Liver (tissue), 3 donors: ENCODE measurements around the gene TENT4B.

Source experiments
- ATF3 ChIP-seq: IDR thresholded peaks from 2 replicates; pipeline ENCODE4 v1.6.1; 2016; ENCODE audit warnings: antibody characterized with exemption
- CTCF ChIP-seq: fragments of 150-350 bp; IDR thresholded peaks from 2 replicates; pipeline ENCODE4 v1.5.1; 2017; ENCODE audit warnings: improper control_type of control experiment, low read depth, low read length; ENCODE audit not compliant: missing input control
- EGR1 ChIP-seq, 2 donors: IDR thresholded peaks; 2 replicates each; pipeline ENCODE4 v1.6.1; 2016 to 2018; ENCODE audit warnings: antibody characterized with exemption in 2 of 2, low read depth in 2 of 2
- FOXA1 ChIP-seq: IDR thresholded peaks from 2 replicates; pipeline ENCODE4 v1.6.1; 2016; ENCODE audit warnings: antibody characterized with exemption
- GABPA ChIP-seq, 2 donors: IDR thresholded peaks in 1 of 2; conservative IDR thresholded peaks in 1 of 2; 2 replicates each; pipeline ENCODE4 v1.6.1; 2016; ENCODE audit warnings: antibody characterized with exemption in 2 of 2, mild to moderate bottlenecking in 1 of 2, moderate library complexity in 1 of 2
- JUND ChIP-seq, 2 donors: IDR thresholded peaks; 2 replicates each; pipeline ENCODE4 v1.6.1; 2016; ENCODE audit warnings: antibody characterized with exemption in 2 of 2
- REST ChIP-seq: IDR thresholded peaks from 2 replicates; pipeline ENCODE4 v1.6.1; 2016; ENCODE audit warnings: antibody characterized with exemption, mild to moderate bottlenecking
- RXRA ChIP-seq, 2 donors: IDR thresholded peaks; 2 replicates each; pipeline ENCODE4 v1.6.1; 2017 to 2018; ENCODE audit warnings: antibody characterized with exemption in 2 of 2, mild to moderate bottlenecking in 1 of 2
- SP1 ChIP-seq: IDR thresholded peaks from 2 replicates; pipeline ENCODE4 v1.6.1; 2018; ENCODE audit warnings: antibody characterized with exemption, mild to moderate bottlenecking
- TAF1 ChIP-seq: conservative IDR thresholded peaks from 2 replicates; pipeline ENCODE4 v1.6.1; 2016; ENCODE audit warnings: antibody characterized with exemption, mild to moderate bottlenecking
- YY1 ChIP-seq: IDR thresholded peaks from 2 replicates; pipeline ENCODE4 v1.6.1; 2016; ENCODE audit warnings: antibody characterized with exemption, mild to moderate bottlenecking
- ZBTB33 ChIP-seq: IDR thresholded peaks from 2 replicates; pipeline ENCODE4 v1.6.1; 2016; ENCODE audit warnings: antibody characterized with exemption
- donor health status: healthy.
- donor health status: healthy.

- TF ChIP-seq CTCF = no peak
- no peak for TF ChIP-seq REST
- no peak for TF ChIP-seq ATF3
- TF ChIP-seq ZBTB33 = no peak
- no peak for TF ChIP-seq EGR1 (IDR thresholded peaks at IDR 0.05; ENCODE audit: low read depth in 2 of 2)
- no peak for TF ChIP-seq FOXA1
- TF ChIP-seq YY1 = no peak
- TF ChIP-seq RXRA (IDR thresholded peaks at IDR 0.05) = no peak
- no peak for TF ChIP-seq GABPA (IDR thresholded peaks at IDR 0.05 in 1 of 2, conservative IDR thresholded peaks at IDR 0.05 in 1 of 2)
- TF ChIP-seq TAF1 = no peak
- TF ChIP-seq SP1 = no peak
- no peak for TF ChIP-seq JUND (IDR thresholded peaks at IDR 0.05)
These were observed 98.4 kb downstream of the TENT4B start for GRCh38 chr16:50251375-50252081.
